ENCODE data around the gene MANEAL. TPM values are rescaled to one million over a fixed set of nuclear protein-coding genes. Genes with fewer than 3 reads are reported as not detected.

Gene MANEAL
- total and polyA plus RNA-seq, 4 donors: 0.96 to 6.2 (median 1.4) TPM

GRCh38 chr1:37840711-37841110 lies 47.1 kb downstream of the MANEAL start:
- 81% methylated on average over 1 of the region's 1 CpG for WGBS
- no peak overlapping the region for H3K9ac ChIP-seq (ENCODE audit: low read depth in 1 of 2, low read length in 2 of 2)
- H3K9me3 ChIP-seq (ENCODE audit: control insufficient read depth in 4 of 4, low read length in 3 of 4): no peaks in the 10 kb centered on the region
- DNase-seq (ENCODE audit: low spot score): no peak
- TF ChIP-seq HNF4G (IDR thresholded peaks at IDR 0.05): no peak
- TF ChIP-seq, protein P1, sequence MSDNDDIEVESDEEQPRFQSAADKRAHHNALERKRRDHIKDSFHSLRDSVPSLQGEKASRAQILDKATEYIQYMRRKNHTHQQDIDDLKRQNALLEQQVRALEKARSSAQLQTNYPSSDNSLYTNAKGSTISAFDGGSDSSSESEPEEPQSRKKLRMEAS (IDR thresholded peaks at IDR 0.05): no peak
- no peak for TF ChIP-seq RAD21 (IDR thresholded peaks at IDR 0.05)
- no peak for TF ChIP-seq EGR1 (IDR thresholded peaks at IDR 0.05; ENCODE audit: low read depth in 2 of 2)
- TF ChIP-seq, protein P2, sequence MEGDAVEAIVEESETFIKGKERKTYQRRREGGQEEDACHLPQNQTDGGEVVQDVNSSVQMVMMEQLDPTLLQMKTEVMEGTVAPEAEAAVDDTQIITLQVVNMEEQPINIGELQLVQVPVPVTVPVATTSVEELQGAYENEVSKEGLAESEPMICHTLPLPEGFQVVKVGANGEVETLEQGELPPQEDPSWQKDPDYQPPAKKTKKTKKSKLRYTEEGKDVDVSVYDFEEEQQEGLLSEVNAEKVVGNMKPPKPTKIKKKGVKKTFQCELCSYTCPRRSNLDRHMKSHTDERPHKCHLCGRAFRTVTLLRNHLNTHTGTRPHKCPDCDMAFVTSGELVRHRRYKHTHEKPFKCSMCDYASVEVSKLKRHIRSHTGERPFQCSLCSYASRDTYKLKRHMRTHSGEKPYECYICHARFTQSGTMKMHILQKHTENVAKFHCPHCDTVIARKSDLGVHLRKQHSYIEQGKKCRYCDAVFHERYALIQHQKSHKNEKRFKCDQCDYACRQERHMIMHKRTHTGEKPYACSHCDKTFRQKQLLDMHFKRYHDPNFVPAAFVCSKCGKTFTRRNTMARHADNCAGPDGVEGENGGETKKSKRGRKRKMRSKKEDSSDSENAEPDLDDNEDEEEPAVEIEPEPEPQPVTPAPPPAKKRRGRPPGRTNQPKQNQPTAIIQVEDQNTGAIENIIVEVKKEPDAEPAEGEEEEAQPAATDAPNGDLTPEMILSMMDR (IDR thresholded peaks at IDR 0.05; ENCODE audit: low read depth, low read length, missing input control): no peak
- no peak for TF ChIP-seq REST (IDR thresholded peaks at IDR 0.05)
- TF ChIP-seq GABPA (IDR thresholded peaks at IDR 0.05 in 1 of 2, conservative IDR thresholded peaks at IDR 0.05 in 1 of 2): no peak
- no peak for TF ChIP-seq HNF4A (conservative IDR thresholded peaks at IDR 0.05)
- no peak for TF ChIP-seq FOXA1 (IDR thresholded peaks at IDR 0.05)
- TF ChIP-seq TAF1 (conservative IDR thresholded peaks at IDR 0.05): no peak
- peaks cover 9 to 30% (median 20%) of the 10 kb centered on the region in 4 donors for H3K36me3 ChIP-seq (ENCODE audit: control insufficient read depth in 4 of 4, insufficient read depth in 3 of 4, low read depth in 1 of 4, low read length in 3 of 4)
- H3K4me1 ChIP-seq (ENCODE audit: control insufficient read depth in 4 of 4, insufficient read depth in 4 of 4, low read length in 3 of 4): peaks cover 0 to 12% (median 4%) of the 10 kb centered on the region in 4 donors
- H3K4me3 ChIP-seq (ENCODE audit: low read depth in 1 of 3, low read length in 3 of 3): no peak overlapping the region
- H3K27ac ChIP-seq (ENCODE audit: low read depth in 1 of 2, low read length in 2 of 2): no peak overlapping the region
- no peaks in the 10 kb centered on the region for H3K27me3 ChIP-seq (ENCODE audit: control insufficient read depth in 4 of 4, insufficient read depth in 4 of 4, low read length in 3 of 4)

DNA sequence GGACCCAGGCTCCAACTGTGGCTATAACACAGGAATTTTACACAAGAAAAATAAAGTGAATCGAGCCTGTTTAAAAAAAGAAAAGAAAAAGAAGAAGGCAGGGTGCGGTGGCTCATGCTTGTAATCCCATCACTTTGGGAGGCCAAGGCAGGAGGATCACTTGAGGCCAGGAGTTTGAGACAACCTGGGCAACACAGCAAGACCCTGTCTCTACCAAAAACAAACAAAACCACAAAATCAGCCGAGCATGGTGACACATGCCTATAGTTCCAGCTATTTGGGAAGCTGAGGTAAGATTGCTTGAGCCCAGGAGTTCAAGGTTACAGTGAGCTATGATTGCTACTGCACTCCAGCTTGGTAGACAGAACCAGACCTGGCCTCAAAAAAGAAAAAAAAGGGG lies 48.0 kb downstream of the MANEAL start:
- 93% methylated on average over 3 of the region's 3 CpGs for WGBS
- H3K27ac ChIP-seq (ENCODE audit: low read depth in 1 of 2, low read length in 2 of 2): no peak overlapping the region
- no peak overlapping the region for H3K4me3 ChIP-seq (ENCODE audit: low read depth in 1 of 3, low read length in 3 of 3)
- H3K9ac ChIP-seq (ENCODE audit: low read depth in 1 of 2, low read length in 2 of 2): no peak overlapping the region
- TF ChIP-seq RXRA (IDR thresholded peaks at IDR 0.05) (no peak), JUND (IDR thresholded peaks at IDR 0.05) (no peak), NR2F2 (IDR thresholded peaks at IDR 0.05) (no peak), FOXA2 (IDR thresholded peaks at IDR 0.05) (no peak), YY1 (IDR thresholded peaks at IDR 0.05) (no peak), EGR1 (IDR thresholded peaks at IDR 0.05; ENCODE audit: low read depth in 2 of 2) (no peak), ZBTB33 (IDR thresholded peaks at IDR 0.05) (no peak), FOXA1 (IDR thresholded peaks at IDR 0.05) (no peak), SP1 (IDR thresholded peaks at IDR 0.05) (no peak)
- TF ChIP-seq, protein P2 (IDR thresholded peaks at IDR 0.05; ENCODE audit: low read depth, low read length, missing input control): no peak
- TF ChIP-seq, protein P1 (IDR thresholded peaks at IDR 0.05): no peak
- H3K27me3 ChIP-seq (ENCODE audit: control insufficient read depth in 4 of 4, insufficient read depth in 4 of 4, low read length in 3 of 4): no peaks in the 10 kb centered on the region
- DNase-seq (ENCODE audit: low spot score): no peak
- no peaks in the 10 kb centered on the region for H3K9me3 ChIP-seq (ENCODE audit: control insufficient read depth in 4 of 4, low read length in 3 of 4)
- H3K36me3 ChIP-seq (ENCODE audit: control insufficient read depth in 4 of 4, insufficient read depth in 3 of 4, low read depth in 1 of 4, low read length in 3 of 4): peaks cover 9 to 24% (median 15%) of the 10 kb centered on the region in 4 donors
- H3K4me1 ChIP-seq (ENCODE audit: control insufficient read depth in 4 of 4, insufficient read depth in 4 of 4, low read length in 3 of 4): peaks cover 0 to 13% (median 4%) of the 10 kb centered on the region in 4 donors
